HL-60/S4 treated with phorbol 12-myristate 13-acetate at 8.2 ng/mL for 4 days and 3 days (cell line): ENCODE measurements around the gene MAP3K20.

ENCODE experiments used
- in situ Hi-C: fragments of 300-500 bp; cut with MboI; formaldehyde crosslinking; loops from 2 replicates; pipeline ENCODE4 v1.15.0; 2022; ENCODE audit warnings: low sequenced_read_pairs

Gene MAP3K20

GRCh38 chr2:173049831-173050230 lies 25.8 kb upstream of the MAP3K20 start:
- in situ Hi-C loops: no loop called here

GRCh38 chr2:173050684-173051083 lies 25.0 kb upstream of the MAP3K20 start:
- in situ Hi-C loops: no loop called here

GRCh38 chr2:173051463-173052215 lies 24.0 kb upstream of the MAP3K20 start:
- in situ Hi-C loops: no loop called here

GRCh38 chr2:173053043-173053699 lies 22.5 kb upstream of the MAP3K20 start:
- in situ Hi-C loops: no loop called here

- in situ Hi-C loops: no loop called here
These were observed 21.2 kb upstream of the MAP3K20 start for GRCh38 chr2:173054466-173054865.

- in situ Hi-C loops: no loop called here
These were observed 18.8 kb upstream of the MAP3K20 start for GRCh38 chr2:173056705-173057364.

GRCh38 chr2:173058097-173058496 lies 17.5 kb upstream of the MAP3K20 start:
- in situ Hi-C loops: no loop called here

GRCh38 chr2:173058673-173059072 lies 17.0 kb upstream of the MAP3K20 start:
- in situ Hi-C loops: no loop called here

- in situ Hi-C loops: no loop called here
These were observed 16.4 kb upstream of the MAP3K20 start for GRCh38 chr2:173059292-173059691.

- in situ Hi-C loops: no loop called here
These were observed 15.6 kb upstream of the MAP3K20 start for GRCh38 chr2:173059971-173060461.

- in situ Hi-C loops: no loop called here
These were observed 12.8 kb upstream of the MAP3K20 start for GRCh38 chr2:173062801-173063200.

GRCh38 chr2:173064151-173064805 lies 11.4 kb upstream of the MAP3K20 start:
- in situ Hi-C loops: no loop called here

- in situ Hi-C loops: no loop called here
These were observed 8.6 kb upstream of the MAP3K20 start for GRCh38 chr2:173066887-173067676.

GRCh38 chr2:173075056-173075780 lies 428 bp upstream of the MAP3K20 start:
- in situ Hi-C loops: no loop called here

GRCh38 chr2:173076581-173077345 lies 1.1 kb downstream of the MAP3K20 start:
- in situ Hi-C loops: no loop called here

- in situ Hi-C loops: no loop called here
These were observed 2.0 kb downstream of the MAP3K20 start for GRCh38 chr2:173077506-173078177.

GRCh38 chr2:173079141-173079540 lies 3.5 kb downstream of the MAP3K20 start:
- in situ Hi-C loops: no loop called here
